DMS114 treated with DMSO at 0.1 percent for 48 hours (cell line): ENCODE measurements around the gene NDUFA13.
A peak's percentile ranks its signal among the peaks of the same experiment; 100 is the strongest.

Experiments
- DNase-seq: peaks from one replicate; lab custom pipeline; 2025; ENCODE audit not compliant: unreplicated experiment; lab: John Stamatoyannopoulos, UW

NDUFA13 gene

DNA sequence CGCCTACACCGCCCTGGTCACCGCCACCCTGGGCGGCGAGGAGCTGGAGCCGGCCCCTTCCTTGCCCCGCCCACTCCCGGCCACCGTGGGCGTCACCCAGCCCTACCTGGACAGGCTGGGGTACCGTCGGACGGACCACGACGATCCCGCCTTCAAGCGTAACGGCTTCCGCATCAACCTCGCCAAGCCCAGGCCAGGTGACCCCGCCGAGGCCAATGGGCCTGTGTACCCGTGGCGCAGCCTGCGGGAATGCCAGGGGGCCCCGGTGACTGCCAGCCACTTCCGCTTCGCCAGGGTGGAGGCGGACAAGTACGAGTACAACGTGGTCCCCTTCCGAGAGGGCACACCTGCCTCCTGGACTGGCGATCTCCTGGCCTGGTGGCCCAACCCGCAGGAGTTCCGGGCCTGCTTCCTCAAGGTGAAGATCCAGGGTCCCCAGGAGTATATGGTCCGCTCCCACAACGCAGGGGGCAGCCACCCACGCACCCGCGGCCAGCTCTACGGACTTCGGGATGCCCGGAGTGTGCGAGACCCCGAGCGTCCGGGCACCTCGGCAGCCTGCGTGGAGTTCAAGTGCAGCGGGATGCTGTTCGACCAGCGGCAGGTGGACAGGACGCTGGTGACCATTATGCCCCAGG, 29.0 kb downstream of the NDUFA13 start:
- no peak for DNase-seq

GRCh38 chr19:19545707-19546106, 29.7 kb downstream of the NDUFA13 start:
- DNase-seq, result no peak

DNA sequence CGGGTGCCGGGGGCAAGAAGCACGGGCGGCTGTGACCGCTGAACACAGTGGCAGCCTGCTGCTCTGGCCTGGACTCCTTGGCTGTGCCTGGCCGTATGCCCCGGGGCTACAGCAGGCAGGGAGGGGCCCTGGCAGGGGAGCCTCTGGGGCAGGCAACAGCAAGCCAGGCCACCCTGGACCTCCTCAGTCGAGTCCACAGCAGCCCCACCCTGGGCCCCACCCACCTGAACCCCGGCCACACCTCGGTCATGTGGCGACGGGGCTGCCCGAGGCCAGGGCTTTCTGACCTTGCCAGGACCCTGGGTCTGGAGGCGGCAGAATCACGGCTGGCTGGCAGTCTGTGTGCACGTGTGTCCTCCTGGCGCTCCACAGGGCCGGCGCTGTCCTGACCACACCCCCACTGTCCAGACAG, 30.7 kb downstream of the NDUFA13 start:
- DNase-seq, result no peak

- DNase-seq, result no peak
These were observed 31.8 kb downstream of the NDUFA13 start for GRCh38 chr19:19547674-19548336.

DNA sequence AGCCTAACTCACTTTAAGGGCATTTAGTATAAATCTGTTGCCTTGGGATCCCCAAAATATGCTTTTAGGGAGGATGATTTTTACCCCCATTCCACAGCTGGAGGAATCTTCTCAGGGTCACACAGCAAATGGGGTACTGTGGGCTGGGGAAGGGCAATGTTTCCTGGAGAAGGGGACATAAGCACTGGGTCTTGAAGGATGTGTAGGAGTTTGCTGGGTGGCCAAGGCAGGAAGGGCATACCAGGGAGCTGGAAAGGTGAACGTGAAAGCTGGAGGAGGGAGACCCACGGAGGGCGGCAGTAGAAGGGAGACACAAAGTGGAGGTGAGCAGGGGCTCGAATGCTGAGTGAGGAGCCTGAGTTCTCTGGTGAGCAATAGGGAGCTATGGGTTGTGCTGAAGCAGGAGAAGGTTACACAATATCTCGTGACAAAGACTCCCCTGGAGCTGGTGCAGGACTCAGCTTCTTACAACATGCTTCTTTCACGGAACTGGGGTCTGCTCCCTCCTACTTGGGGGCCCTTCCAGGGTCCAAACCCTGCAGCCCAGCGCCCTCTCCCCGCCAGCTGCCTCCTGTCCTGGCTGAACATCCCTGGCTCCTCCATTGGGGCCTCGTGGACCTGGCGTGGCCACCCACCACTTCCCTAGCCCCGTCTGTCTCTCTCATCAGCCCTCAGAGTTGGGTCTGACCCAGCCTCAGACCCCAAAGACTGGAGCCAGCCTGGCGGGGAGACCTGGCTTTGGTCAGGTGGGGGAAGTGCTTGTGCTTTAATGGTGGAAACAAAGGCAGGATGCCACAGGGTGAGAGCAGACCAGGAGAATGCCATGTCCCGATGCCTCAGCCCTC, 33.1 kb downstream of the NDUFA13 start:
- DNase-seq, result no peak

DNA sequence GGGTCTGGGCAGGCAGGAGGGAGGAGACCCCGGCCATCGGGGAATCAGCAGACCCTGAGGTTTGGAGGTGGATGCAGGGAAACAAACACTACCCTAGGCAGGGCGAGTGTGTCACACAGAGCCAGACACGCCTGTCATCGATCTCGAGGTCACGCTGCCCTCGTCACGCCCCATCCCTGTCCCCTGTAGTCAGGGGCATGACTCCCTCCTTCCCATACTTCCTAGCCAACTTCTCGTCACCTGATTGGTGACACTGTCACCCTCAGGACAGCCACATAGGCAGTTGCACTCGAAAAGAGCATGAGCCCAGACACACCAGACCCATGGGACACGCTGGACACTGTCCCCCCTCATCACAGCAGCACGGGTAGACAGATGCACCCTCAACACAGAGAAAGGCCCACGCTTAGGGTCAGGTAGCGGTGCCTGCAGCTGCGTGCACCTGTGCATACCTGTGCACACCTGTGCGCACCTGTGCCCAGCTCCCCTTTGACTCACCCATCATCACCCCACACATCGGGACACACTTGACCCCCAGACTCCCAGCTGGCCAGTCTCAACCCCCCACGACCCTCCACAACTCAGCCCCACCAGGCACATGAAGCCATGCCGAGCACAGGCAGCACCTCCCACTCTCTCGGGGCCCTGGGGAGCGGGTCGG, 33.9 kb downstream of the NDUFA13 start:
- DNase-seq, result no peak

DNA sequence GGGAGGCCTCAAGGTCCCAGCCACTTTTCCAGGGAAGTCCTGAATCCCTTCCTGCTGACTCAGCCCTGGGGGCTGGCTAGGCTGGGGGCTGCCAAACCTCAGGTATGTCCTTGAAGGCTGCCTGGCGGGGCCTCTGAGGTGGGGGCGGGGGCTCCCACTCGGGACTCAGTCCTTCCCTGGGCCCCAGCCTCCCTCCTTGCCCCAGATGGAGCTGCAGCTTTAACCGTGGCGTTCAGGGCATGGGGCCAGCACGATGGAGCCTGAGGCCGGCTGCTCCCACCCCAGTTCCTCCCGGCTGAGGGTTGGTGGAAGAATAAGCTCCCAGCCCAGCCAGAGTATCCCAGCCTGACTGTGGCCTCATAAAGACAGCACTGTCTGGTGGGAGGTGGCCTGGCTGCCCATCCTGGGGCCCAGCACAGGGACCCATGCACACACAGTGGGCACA, 34.5 kb downstream of the NDUFA13 start:
- DNase-seq, result no peak

- DNase-seq, result no peak
These were observed 35.2 kb downstream of the NDUFA13 start for GRCh38 chr19:19550972-19551852.

GRCh38 chr19:19551853-19552192, 35.8 kb downstream of the NDUFA13 start:
- DNase-seq, result no peak

- DNase-seq, result peak; percentile 26
These were observed 36.8 kb downstream of the NDUFA13 start for GRCh38 chr19:19552798-19553197.

GRCh38 chr19:19553670-19554069, 37.6 kb downstream of the NDUFA13 start:
- no peak for DNase-seq

GRCh38 chr19:19554074-19555023, 38.3 kb downstream of the NDUFA13 start:
- no peak for DNase-seq

GRCh38 chr19:19558055-19558454, 42.0 kb downstream of the NDUFA13 start:
- DNase-seq, result no peak

- DNase-seq, result no peak
These were observed 42.6 kb downstream of the NDUFA13 start for GRCh38 chr19:19558636-19559035.

DNA sequence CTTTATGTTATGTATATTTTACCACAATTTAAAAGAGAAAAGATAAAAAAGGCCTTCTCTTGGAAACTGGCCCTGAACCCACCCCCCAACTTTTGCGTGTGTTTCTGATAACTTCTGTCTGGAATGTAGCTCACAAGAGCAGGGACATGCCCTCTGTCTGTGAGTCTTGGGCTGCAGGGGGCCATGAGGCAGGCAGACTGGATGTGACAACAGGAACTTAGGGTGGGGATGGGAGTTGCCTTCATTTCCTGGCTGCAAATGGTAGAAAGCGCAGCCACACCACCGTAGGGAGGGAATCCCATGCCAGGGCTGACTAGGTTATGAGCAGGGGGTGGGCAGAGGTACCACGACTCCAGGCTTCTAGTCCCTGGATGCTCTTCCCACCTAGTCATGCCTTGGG, 43.9 kb downstream of the NDUFA13 start:
- no peak for DNase-seq

GRCh38 chr19:19561946-19562664, 46.1 kb downstream of the NDUFA13 start:
- no peak for DNase-seq

DNA sequence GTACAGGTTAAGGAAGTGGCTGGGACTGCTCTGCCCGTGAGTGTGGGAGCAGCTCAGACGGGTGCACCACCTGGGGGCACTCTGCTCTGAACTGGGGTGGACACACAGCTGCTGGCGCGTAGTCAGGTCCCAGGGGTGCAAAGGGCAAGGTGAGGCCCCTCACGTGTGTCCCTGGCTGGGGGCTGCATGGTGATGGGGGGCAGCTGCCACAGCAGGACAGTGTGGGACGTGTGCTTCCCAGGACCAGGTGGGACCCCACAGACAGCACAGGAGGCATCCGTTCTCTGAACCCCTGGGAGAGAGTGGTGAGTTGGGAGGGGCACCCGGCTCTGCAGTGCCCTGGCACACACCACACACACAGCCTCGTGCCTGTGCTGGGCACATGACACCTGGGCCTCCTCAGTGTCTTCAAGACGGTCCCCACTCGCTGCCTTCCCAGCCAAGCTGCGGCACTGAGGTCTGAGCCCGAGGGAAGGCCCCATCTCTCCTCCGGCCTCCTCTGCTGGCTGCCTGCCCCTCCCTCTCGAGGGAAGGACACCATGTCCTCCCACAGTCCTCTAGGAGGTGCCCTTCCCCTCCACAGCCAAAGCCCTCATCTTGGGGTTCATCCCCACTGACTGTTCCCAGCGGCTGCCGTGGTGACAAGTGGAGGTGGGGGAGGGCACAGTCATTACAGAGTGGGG, 46.8 kb downstream of the NDUFA13 start:
- no peak for DNase-seq

DNA sequence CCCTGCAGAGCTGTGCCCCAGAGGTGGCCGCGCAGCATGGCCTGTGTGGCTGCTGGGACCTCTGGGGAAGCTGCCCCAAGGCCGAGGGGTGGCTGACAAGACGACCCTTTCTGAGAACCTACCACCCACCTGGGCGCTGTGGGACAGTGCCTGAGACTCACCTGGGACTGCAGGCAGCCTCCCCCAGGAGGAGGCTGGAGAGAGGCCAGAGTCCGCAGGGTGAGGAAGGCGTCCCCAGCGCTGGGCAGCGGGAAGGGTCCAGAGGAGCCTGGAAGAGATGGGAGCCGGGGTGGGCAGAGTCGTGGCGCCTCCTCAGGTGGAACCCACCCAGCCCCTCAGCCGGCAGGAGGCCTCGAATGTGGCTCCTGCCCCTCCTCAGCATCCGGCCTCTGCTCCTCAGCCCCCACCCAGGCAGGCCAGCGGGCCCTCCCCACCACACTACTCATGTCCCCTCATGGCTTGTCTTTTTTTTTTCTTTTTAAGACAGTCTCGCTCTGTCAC, 47.4 kb downstream of the NDUFA13 start:
- no peak for DNase-seq
